Measurements from ENCODE around the gene WDHD1.
"Not testable (repeated sequence)": the region's sequence is repeated elsewhere in the genome, so short reads cannot be mapped to it uniquely, and the experiment has no call there.

WDHD1 gene

DNA sequence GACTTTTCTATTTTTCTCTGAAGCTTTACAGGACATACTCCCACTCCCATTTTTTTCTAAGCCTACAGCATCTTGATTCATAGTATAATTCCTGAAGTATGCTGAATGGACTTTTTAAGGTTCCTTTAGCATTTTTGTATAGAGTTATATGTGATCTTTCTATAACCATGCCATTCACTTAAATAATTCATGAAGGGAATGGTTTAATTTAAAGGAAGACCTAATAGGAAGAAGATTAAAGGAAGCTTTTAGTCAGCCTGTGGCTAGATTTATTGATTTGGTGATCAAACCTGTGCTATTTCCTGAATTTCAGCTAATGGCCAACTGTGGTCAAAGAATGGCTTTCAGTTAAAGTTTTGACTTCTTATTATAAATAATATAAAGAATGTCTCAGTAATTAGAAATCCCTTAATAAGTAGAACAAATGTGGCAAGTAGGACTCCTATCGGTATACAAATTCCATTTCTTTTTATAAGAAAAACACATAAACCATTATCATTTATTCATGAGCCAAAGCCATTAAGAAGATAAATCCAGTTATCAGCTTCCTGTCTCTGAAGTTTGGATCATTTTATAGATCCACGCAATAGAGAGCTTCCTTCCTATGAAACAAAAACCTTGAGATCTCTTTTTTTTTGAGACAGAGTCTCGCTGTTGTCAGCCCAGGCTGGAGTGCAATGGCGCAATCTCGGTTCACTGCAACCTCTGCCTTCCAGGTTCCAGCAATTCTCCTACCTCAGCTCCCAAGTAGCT is 20.6 kb upstream of the WDHD1 start:
- no peak for DNase-seq

DNA sequence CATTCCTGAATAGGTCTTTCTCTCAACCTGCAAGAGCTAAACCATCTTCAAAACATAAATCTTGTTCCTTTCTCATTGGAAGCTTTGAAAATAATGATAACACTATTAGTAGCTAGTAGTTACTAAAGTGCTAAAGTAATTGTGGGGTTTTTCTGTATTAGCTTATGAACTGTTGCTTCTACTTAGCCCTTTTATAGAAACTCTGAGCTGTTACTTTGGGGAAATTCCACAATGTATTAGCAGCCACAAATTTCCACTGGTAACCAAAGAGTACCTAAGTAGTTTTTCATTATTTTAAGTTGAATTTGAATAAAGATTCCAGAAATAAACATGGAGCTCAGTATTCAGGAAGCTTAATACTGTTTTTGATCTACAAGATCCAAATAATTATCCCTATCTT is 18.2 kb upstream of the WDHD1 start:
- no peak for DNase-seq

DNA sequence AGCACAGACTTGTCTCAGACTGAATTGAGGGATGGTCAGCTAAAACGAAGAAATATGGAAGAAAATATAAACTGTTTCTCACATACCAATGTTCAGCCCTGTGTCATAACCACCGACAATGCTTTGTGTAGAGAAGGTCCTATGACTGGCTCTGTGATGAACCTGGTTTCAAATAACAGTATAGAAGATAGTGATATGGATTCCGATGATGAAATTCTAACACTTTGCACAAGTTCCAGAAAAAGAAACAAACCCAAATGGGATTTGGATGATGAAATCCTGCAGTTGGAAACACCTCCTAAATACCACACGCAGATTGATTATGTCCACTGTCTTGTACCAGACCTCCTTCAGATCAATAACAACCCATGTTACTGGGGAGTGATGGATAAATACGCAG is 16.6 kb upstream of the WDHD1 start:
- no peak for DNase-seq

DNA sequence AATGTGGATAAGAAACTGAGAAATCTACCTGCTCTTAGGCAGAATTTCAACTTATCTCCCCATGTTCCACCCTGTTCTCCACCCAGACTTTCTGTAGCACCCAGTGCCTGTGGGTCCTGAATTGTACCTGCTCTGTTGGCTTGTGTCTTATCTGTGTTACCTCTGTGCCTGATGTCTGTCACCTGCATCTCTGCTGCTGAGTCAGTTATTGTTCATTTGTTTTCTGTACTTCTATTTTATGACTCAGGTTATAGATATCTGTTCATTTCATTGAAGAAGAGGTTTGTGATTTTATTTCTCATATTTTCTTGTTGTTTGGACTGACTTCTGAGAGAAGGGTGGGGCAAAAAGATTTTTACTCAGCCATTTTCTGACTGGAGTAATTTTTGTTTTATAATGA is 11.8 kb upstream of the WDHD1 start:
- DNase-seq: no peak

DNA sequence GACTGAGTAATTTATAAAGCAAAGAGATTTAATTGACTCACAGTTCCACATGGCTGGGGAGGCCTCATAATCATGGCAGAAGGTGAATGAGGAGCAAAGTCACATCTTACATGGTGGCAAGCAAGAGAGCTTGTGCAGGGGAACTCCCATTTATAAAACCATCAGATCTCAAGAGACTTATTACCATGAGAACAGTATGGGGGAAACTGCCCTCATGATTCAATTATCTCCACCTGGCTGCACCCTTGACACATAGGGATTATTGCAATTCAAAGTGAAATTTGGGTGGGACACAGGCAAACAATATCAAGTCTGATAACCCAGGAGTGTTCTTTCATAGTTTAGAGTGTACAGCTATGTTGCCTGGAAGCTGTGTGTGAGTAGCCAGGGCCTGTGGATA is 11.1 kb upstream of the WDHD1 start:
- not testable (repeated sequence) for DNase-seq

DNA sequence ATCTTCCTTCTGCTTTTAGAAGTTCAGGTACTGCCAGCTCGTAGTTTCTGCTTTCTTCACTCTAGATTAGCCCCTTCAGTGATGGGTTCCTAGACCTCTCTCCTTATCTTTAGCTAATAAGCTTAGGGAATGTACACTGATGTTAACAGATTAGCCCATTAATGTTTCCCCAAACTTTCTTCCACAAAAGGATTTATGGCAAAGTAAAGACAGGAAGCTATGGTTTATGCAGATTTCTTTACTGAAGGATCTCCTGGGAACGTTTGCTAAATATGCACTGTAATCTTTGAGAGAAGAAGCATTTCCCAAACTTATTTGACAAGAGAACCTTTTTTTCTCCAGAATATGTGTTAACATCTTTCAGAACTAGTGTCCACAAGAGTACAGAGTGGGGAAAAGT is 4.3 kb upstream of the WDHD1 start:
- DNase-seq: no peak

DNA sequence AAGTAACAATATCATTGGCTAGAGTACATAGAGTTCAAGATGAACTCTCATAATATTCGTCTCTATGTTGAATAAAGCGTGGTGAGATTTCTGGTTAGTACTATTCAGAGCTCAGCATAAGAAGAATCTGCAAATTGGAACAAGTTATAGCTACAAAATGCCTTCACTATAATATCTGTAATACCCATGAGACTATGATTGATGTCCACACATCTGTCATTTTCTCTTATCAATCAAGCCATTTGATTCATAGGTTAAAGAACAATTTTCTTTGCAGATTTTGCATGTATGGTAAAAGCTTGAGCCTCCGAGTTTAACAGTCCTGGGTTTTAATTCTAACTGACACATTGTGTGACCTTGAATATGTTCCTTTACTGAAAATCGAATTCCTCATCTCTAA is 1.6 kb upstream of the WDHD1 start:
- DNase-seq: no peak

DNA sequence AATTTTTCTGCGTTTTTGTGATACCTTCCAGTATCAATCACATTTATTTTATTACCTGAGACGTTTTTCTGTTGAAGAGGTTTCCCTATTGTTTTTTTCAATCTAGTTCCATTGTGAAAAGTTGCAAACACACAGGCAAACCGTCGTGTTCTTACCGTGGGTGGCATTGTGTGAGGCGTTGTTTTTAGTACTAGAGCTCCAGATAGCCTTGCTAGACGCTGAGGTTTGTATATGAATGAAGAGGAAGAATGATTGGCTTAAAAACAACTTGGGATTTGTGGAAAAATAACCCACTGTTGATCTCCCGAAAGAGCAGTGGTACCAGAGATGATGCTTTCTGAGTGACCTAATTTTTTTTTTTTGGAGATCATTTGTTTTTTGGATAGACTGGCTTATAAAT is 1.2 kb upstream of the WDHD1 start:
- DNase-seq: no peak

DNA sequence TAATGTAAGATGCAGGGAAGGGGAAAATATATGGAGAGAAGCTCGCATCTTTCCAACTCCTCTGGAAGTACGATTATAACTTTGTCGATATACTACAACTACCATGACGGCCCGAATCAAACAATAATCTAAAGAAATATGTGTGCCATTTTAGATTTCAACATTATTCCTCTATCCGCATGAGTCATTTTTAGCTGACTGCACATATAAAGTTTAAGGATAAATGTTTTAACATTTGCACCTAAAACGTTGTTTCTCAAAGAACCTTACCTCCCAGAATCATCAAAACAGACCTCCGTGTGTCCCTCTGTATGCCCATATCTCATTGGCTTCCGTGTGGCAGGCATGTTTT is 482 bp downstream of the WDHD1 start:
- no peak for DNase-seq

DNA sequence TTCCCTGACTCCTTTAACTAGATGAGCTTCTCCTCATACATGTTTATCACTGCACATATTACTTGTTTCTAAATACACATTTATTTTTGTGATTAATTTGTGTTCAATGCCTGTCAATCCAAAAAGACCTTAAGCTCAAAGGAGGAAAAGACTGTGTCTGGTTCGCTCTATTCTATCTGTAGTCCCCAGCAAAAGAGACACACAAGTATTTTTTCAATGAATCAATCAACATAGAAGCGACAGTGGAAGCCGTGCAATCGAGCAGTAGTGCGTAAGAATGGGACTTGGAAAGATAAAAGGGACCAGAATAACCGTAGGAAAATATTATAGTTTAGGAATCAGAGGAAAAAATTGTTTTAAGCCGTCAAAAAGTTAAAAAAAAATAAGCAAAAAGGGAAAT is 951 bp downstream of the WDHD1 start:
- no peak for DNase-seq

DNA sequence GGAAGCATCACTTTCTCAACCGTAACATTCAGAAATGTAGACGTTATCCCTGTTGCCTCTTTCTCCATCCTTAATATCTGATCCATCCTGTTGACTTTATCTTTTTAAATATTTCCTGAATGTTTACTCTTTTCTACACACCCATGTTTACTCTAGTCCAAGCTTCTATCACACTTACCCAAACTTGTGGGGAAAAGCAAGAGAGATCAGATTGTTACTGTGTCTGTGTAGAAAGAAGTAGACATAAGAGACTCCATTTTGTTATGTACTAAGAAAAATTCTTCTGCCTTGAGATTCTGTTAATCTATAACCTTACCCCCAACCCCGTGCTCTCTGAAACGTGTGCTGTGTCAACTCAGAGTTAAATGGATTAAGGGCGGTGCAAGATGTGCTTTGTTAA is 2.5 kb downstream of the WDHD1 start:
- DNase-seq: not testable (repeated sequence)

DNA sequence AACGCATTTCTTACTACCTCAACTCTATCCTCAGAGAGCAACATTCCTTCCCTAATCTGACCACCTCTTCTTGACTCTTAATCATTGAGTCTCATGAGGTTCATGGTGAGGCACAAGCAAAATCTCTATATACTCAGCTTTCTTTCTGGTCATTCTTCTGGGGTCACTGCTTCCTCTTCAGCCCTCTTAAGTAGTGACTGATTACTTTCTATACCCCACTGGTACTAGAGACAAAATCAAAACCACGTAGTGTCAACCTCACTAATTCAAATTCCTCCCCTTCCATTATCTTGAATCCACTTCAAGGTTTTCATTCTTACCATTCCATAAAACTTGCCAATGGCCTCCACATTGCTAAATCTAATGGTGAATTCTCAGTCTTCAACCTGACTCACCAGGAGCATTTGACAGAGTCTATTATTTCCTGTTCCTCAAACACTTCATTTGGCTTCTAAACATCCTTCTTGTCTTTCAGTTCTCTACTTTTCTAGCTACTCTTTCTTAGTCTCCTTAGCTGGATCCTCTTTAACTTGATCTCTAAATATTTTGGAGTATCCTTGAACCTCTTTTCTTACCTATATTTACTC is 6.8 kb downstream of the WDHD1 start:
- no peak for DNase-seq

DNA sequence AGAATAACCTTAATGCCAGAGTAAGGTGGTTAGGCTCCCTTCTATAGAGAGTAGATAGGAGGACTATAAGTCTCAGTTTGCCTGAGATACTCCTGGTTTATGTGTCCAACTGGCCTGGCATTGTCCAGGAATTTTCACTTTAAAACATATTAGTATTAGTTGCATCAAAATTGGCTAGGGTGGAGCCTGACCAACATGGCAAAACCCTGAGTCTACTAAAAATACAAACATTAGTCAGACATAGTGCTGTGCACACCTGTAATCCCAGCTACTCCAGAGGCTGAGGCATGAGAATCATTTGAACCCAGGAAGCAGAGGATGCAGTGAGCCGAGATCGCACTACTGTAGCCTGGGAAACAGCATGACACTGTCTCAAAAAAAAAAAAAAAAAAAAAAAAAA is 11.9 kb downstream of the WDHD1 start:
- DNase-seq: no peak

DNA sequence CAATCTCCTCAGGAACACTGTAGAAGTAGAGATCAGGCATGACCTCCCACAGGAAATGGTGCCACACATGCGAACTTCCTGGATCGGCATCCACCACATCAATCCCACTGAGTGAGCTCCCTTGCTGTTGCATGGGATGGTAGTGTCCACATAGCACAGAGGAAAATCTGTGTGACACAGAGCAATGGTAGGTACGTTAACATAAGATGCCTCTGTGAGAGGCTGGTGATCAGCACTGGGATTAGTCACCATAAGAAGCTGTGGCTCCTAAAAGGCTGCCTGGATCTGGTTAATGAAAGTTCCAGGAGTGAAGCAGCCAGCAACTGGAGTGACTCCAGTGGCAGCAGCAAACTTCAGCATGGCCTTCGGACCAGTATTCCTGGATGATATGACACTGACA is 21.8 kb downstream of the WDHD1 start:
- DNase-seq: no peak

DNA sequence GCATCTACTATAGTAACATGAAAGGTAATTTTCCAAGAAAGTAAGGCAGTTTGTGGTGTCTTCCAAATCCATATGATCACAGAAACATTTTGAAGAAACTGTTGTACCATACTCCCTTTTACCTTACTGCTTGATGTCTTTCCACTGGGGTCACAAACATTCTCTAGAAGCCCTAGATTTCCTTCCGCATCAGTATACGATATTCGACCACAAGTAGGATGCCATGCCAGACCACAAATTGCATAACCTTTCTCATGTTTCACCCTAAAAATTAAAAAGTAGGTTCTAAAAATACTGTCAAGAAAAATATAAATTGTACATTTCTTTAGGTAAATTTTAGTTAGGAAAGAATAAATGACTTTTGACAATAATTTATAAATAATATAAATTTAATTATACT is 26.5 kb downstream of the WDHD1 start:
- no peak for DNase-seq

DNA sequence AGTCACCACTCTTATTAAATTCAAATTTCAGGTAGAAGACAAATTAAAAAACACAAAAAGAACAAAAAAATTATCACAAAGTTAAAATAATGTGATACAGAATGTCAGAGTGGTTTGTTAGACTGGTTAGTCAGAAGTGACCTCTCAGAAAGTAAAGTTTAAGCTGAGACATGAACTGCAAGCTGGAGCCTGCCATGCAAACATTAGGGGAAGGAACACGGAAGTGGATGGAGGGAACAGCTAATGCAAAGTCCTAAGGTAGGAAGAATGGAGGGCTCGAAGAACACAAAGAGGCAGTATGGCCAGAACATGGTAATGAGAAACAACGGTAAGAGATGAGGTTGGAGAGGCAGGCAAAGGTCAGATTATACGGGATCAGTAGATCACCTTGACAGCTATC is 41.7 kb downstream of the WDHD1 start:
- no peak for DNase-seq

DNA sequence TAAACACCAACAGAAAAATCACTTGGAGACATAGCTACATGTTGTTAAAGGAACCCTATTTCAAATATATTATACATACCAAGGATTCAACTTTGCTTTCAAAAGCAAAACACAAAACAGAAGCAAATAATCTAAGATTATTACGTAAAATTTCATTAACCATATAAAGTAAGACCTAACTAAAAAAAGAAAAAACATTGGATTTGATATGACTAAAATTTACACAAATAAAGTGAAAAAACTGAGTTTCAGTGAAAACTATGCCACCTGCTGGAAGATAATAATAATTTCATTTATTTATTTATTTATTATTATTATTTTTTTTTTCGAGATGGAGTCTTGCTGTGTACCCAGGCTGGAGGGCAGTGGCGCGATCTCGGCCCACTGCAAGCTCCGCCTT is 45.2 kb downstream of the WDHD1 start:
- no peak for DNase-seq

DNA sequence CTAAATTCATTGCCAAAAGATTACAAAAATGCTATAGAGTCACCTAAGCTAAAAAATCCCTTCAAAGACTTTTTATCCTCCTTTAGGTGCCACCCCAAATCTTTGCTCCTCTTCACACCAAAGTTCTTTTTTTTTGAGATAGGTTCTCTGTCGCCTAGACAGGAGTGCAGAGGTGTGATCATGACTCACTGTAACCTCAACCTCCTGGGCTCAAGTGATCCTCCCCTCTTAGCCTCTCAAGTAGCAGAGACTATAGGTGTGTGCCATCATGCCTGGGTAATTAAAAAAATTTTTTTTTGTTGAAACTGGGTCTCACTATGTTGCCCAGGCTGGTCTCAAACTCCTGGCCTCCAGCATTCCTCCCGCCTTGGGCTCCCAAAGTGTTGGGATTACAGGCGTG is 47.9 kb downstream of the WDHD1 start:
- DNase-seq: no peak

DNA sequence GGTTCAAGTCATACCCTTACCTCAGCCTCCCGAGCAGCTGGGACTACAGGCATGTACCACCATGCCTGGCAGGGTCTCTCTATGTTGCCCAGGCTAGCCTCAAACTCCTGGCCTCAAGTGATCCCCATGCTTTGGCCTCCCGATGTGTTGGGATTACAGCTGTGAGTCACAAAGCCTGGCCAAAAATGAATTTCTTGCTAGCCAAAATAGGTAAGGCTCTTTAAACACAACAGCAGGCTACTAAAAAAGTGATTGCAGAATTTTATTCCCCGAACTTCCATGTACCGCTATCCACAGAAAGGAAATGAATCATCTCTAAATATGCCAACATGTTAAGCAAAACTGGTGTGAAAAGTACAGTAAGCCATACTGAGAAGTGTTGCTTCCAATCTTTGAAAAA is 50.6 kb downstream of the WDHD1 start:
- DNase-seq: no peak

DNA sequence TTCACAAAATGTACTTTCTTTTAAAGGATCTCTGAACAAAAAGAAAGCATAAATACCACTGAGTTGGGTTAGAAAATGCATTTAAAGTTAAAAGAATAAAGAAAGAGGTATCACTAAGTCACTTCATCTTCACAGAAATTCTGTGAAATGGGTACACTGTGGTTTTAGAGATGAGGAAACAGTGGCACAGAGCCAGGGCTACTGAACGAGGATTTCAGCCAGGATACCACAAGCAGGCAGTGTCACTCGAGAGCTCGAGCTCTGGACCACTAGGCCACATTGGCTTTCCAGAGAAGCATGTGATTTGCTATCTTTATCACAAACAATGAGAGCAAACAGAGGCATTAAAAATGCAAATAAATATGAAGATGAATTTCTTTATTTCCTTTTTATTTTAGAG is 51.0 kb downstream of the WDHD1 start:
- no peak for DNase-seq

DNA sequence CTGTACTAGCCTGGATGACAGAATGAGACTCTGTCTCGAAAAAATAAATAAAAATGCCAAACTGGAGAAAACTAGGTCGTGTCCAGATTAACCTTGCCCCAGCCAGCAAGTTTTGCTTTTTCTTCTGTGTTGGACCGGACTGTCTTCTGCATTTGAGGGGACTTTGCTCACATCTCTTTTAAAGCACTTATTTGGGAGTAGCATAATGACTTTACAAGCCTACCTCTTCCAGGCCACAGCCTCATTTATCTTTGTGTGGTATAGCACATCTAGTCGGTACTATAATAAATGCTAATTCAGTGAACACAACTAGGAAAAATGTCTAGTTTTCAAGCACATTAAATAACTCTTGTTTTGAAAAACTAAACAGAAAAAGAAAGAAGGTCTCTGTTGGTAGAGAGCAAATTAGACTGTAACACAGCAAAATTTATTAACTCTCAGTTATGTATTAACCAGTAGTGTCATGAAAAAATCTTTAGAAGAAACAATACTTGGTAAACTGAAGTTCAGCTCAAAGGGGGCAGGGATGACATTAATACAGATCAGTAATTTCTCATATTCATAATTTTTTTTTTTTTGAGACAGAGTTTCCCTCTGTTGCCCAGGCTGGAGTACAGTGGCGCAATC is 52.0 kb downstream of the WDHD1 start:
- DNase-seq: no peak

DNA sequence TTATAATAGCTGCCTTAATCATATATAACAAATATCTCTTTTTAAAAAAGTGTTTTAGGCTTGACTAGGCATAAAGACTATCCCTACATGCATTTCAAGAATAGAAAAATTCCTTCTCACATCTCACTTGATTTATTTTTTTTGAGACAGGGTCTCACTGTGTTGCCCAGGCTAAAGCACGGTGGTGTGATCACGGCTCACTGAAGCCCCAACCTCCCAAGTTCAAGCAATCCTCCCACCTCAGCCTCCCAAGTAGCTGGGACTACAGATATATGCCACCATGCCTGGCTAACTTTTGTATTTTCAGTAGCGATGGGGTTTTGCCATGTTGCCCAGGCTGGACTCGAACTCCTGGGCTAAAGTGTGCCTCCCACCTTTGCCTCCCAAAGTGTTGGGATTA is 59.4 kb downstream of the WDHD1 start:
- no peak for DNase-seq

DNA sequence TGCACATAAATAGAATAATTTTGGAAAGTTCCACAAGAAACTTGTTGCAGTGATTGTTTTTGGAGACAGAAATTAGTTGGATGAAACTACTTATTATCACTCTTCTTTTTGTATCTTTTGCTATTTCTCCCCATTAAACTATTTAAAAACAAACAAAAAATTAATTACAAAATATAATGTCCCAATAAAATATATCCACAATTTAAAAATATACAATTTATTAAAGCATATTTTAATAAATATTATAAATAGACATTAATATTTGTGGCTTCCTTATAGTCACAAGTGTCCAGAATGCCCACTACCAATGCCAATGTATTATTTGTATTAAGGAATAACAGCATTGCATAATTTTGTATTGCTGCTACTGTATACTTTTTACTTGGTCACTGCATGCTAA is 71.8 kb downstream of the WDHD1 start:
- DNase-seq: no peak

DNA sequence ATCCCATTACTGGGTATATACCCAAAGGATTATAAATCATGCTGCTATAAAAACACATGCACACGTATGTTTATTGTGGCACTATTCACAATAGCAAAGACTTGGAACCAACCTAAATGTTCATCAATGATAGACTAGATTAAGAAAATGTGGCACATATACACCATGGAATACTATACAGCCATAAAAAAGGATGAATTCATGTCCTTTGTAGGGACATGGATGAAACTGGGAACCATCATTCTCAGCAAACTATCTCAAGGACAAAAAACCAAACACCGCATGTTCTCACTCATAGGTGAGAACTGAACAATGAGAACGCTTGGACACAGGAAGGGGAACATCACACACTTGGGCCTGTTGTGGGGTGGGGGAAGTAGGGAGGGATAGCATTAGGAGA is 73.3 kb downstream of the WDHD1 start:
- DNase-seq: not testable (repeated sequence)

DNA sequence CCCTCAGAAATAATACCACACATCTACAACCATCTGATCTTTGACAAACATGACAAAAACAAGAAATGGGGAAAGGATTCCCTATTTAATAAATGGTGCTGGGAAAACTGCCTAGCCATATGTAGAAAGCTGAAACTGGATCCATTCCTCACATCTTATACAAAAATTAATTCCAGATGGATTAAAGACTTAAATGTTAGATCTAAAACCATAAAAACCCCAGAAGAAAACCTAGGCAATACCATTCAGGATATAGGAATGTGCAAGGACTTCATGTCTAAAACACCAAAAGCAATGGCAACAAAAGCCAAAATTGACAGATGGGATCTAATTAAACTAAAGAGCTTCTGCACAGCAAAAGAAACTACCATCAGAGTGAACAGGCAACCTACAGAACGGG is 74.1 kb downstream of the WDHD1 start:
- DNase-seq: not testable (repeated sequence)

Measured in activated gamma-delta T cell treated with Interleukin-2 at 50 U/mL for 16 hours (primary cell).